Skin epidermis (tissue), 12 donors: Measurements from ENCODE around the gene CALML6.

Experiments
- H3K27ac ChIP-seq, 21 experiments: fragments of 200-600 bp; sonication (generic) in 11 of 21; one replicate each; pipeline ENCODE4 v1.5.0; 2020; ENCODE audit warnings: mild to moderate bottlenecking in 3 of 21, inconsistent platforms in 2 of 21, moderate library complexity in 2 of 21
- H3K4me3 ChIP-seq, 7 experiments: fragments of 200-600 bp; sonication (generic) in 2 of 7; one replicate each; pipeline ENCODE4 v1.5.0; 2020; ENCODE audit warnings: inconsistent platforms in 2 of 7, mild to moderate bottlenecking in 2 of 7, moderate library complexity in 1 of 7

Gene CALML6

DNA sequence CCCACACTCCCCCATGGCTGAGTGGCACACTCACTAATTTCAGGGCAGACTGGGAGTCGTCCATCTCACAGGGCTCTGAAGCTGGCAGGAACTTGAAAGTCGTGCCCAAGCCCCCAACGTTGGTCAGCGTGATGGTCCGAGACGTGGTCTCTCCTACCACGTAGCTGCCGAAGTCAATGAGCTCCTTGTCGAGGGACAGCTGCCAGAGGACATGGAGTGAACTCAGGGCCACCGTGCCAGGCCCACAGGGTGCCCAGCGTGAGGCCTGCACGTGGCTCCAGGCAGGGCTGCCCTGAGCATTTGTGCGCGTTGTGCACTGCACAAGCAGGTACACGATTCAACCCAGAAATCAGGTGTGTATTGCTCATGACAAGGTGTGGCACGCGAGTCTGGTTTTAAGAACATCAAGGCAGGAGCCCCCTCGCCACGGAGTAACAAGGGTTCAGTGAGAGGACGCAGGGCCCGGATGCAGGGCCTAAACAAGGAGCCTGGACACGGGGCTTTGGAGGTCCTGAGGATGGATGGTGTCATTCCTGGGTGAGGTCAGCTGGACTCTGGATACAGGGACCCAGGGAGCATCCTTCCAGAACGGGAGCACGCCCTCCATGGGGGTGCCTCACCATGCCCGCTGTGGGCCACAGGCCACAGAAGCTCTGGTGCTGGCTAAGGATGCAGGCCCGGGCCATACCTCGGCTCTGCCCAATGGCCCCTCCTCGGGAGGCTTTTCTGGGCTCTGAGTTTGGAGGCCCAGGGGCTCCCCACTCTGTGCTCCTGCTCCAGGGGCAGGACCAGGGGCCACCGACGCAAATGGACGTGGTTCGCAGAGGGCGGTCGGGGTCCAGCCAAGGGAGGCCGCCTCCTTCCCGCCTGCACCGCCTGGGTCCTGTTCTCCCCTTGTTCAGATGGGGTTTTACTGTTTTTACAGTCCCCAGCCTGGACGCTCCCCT lies 41.8 kb downstream of the CALML6 start:
- no peak overlapping the region for H3K4me3 ChIP-seq
- H3K27ac ChIP-seq: no peak overlapping the region

DNA sequence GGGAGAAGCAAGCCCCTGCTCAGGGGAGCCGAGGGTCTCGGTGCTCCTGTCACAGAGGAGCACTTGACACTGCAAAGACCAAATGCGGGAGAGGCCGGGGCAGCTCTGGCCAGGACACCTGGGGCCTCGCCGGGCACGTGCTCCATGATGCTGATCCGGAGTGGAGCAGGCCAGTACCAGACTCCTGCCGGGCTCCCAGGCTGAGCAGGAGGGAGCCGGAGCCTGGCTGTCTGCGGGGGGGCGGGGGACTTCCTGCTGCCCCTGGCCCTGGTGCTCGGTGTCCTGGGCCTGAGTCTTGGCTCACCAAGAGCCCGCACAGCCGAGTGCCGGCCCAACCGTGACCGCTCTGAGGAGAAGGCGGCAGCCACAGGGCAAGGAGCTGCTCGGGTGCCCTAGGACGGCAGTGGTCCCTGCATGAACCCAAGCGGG lies 42.5 kb downstream of the CALML6 start:
- no peak overlapping the region for H3K4me3 ChIP-seq
- no peak overlapping the region for H3K27ac ChIP-seq

DNA sequence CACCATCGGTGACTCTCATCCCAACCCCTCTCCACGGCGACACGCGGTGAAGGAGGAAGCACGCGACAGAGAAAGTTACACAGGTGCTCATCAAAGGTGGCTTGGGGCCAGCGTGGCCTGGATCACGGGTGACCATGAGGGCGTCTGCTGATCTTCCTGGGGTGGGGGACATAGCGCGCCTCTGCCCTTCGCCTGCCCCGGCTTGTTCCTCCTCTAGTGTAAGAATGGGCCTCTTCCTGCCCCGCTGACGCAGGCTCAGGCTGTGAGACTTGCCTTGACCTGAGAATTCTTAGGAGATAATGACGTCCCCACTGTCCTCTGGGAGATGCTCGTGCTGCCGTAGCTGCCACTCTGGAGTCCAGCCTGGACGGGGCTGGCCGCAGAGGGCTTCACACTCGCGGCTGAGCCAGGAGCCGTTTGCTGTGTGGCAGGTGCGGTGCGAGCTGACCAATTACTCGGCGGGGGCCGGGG lies 43.0 kb downstream of the CALML6 start:
- H3K4me3 ChIP-seq: no peak overlapping the region
- no peak overlapping the region for H3K27ac ChIP-seq

DNA sequence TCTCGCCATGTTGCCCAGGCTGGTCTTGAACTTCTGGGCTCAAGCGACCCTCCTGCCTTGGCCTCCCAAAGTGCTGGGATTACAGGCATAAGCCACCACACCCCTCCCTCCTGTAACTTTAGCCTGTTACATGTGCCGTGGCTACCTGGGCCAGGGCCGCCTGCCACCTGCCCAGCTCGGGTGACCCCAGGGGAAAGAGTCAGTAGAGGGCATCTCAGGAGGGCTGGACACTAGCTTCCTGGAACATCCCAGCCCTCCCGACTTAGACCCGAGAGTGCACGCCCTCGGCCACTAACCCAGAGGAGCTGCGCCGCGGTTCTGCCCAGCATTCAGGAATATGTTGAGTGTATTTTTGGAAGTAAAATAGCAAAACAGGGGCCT lies 44.4 kb downstream of the CALML6 start:
- Histone ChIP-seq H3K27ac (no peak overlapping the region), H3K4me3 (no peak overlapping the region)

DNA sequence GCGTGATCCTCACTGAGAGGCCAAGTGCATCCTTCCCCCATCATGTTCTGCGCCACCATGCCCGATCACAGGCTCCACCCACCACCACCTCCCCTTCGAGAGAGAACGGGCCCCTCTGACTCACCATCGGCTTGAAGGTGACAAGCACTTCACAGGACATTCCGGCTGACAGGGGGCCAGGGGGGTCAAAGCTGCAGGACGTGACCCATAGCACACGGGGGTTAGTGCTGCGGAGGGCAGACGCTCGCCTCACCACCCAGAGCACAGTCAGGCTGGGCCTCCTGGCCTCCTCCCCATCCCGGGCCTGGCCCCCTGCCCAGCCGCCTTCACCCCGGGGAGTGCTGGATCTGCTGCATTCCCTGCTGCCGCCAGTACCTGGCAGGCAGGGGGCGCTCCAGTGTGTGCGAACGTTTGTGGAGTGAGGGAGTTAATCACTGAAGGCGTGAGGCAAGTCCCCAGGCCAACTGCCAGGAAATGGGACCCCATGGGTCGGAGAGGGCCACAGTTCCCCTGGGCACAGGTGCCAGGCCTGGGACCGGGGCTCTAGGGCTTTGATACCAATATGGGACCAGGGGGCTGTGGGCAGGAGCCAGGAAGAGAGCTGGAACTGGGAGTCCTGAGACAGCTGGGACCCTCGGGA lies 44.9 kb downstream of the CALML6 start:
- H3K27ac ChIP-seq: no peak overlapping the region
- no peak overlapping the region for H3K4me3 ChIP-seq

DNA sequence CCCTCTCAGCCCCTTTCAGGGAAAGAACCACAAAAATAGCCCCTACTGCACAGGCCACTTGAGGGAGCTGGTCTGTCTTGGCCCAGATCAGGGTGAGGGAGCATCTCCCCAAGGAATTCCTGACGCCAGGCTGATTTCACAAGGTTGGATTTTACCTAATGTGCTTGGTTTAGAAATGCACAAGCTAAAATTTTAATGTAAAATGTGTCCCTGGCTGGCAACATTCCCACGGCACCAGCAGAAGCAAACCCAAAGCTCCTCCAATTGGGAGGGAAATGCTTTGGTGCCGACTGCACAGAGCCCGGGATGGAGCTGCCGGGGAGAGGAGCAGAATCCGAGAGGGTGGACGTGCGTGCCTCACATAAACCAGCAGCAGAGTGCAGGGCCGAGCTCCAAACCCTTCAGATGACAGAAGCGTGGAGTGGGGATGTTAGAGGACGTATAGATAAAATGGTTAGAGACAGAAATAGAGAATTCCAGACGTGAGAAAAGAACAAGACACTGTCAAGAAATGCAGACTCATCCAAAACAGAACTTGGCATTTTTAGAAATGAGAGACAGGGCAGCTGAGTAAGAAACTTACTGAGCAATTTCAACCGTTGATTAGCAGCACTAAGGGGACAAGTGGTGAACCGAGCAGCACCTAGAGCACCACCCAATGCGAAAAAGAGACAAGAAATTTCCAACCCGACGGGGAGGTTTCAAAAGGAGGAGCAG lies 45.6 kb downstream of the CALML6 start:
- Histone ChIP-seq H3K27ac (no peak overlapping the region), H3K4me3 (no peak overlapping the region)

DNA sequence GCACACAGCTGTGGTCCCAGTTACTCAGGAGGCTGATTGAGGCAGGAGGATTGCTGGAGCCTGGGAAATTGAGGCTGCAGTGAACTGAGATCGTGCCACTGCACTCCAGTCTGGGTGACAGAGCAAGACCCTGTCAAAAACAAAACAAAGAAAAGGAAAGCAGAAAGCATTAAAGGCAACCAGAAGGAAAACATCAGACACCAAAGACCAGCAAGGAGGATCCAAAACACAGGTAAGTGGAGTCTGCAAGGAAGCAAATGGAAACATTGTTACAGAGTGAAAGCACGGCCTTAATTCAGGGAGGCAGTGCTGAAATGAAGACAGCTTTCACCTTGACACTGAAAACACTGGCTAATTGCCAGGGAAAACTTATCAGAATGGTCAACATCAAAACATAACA lies 47.7 kb downstream of the CALML6 start:
- H3K27ac ChIP-seq: no peak overlapping the region

DNA sequence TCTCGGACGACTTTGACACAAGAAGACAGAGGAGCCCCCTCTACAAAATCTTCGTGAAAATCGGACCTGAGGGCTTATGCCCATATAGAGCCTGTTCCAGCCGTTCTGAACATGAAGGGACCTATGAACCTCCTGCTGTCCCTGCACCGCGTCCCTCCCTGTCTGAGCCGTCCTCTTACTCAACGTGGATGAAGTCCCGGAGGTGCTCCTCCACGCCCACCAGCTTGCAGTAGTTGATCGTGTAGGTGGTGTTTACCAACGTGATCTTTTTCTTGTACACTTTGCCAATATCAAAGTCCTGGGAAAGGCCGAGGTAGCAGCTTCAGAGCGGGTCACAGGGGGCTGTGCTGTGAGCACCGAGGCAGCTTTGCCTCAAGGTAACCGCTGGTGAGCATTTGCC lies 48.5 kb downstream of the CALML6 start:
- Histone ChIP-seq H3K4me3 (no peak overlapping the region), H3K27ac (no peak overlapping the region)

More for the DNA sequence above, 47.7 kb downstream of the CALML6 start:
- H3K4me3 ChIP-seq: no peak overlapping the region

DNA sequence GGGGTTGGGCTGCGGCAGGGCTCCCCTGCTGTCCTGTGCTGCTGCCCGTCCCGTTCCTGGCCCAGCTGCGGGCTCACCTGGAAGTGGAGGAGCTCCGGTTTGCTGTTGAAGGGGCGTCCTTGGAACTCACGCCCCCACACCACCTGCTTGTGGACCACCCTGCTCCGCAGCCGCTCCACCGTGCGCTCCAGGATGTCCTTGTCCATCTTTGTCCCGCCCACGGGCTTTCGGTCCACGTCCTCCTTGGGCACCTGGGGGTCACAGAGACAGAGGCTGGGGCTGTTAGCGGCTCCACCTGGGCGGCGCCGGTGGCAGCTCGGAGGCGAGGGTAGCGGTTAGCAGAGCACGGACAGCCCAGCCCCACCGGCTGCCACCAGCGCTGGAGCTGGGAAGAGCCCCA lies 49.8 kb downstream of the CALML6 start:
- H3K4me3 ChIP-seq: no peak overlapping the region
- no peak overlapping the region for H3K27ac ChIP-seq

DNA sequence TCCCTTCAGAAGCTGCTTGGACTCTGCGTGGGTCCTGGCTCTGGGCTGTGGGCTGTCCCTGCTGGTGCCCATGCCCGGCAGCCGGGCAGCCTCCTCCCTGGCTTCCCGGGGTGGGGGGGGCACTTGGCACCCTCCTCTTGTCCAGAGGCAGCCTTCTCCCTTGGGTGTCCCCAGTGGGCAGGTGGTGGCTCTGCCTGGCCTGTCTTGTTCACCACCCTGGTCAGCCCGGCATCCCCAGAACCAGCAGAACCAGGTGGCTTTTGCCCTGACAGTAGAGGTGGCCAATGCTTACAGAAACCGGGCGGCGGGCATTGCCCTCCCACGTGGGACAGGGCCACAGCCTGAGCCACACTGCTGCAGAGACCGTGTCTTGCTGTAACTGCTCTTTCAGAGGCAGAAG lies 50.5 kb downstream of the CALML6 start:
- no peak overlapping the region for H3K4me3 ChIP-seq
- H3K27ac ChIP-seq: no peak overlapping the region

DNA sequence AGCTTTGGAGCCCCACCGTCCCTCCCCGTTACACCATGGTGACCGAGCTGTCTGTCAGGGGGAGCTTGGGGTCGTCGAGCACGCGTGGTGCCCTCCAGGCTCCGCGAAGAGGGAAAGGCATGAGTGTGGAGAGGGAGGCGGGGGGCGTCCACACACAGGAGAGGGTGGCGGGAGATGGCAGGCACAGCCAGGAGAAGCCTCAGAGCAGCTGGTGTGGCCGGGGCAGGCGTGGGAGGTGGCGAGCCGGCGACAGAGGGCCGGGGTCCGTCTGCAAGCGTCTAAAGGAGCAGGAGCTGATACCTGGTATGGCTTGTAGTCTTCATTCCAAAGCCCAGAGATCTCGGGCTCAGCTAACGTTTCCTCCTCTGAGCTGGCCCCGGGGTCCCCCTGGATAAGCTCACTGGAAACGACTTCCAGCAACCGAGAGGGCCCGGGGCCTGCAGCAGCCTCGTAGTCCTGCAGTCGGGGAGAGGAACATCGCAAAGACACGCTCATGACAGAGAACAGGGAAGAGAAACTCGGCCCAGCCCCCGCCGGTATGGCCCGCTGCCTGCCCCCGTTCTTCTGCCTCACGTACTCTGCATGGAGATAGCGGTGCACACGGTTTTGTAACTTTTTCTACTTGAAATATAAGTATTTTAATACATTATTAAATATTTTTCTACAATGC lies 51.1 kb downstream of the CALML6 start:
- Histone ChIP-seq H3K4me3 (no peak overlapping the region), H3K27ac (no peak overlapping the region)
